Thoracic aorta (tissue), 2 donors: ENCODE measurements around the gene KCNV2. TPM values are rescaled to one million over a fixed set of nuclear protein-coding genes. Genes with fewer than 3 reads are reported as not detected.
"Not testable (repeated sequence)": the region's sequence is repeated elsewhere in the genome, so short reads cannot be mapped to it uniquely, and the experiment has no call there.

Experiments used
- ATAC-seq: fragments of 150-250 bp; one replicate; pipeline ENCODE4 v1.8.0; 2017; ENCODE audit warnings: low read depth; ENCODE audit not compliant: insufficient number of reproducible peaks, low FRiP score
- DNase-seq: peaks from one replicate; pipeline ENCODE4 v3.0.0-alpha.2; 2020; ENCODE audit warnings: low spot score
- H3K27ac ChIP-seq, 2 donors: fragments of 200-600 bp; sonication (generic); 1 replicate in 1 of 2; 2 replicates in 1 of 2; pipeline ENCODE4 v1.5.1; 2016; ENCODE audit warnings: mild to moderate bottlenecking in 2 of 2, moderate library complexity in 2 of 2
- H3K27me3 ChIP-seq: fragments of 200-600 bp; sonication (generic); replicated peaks from 2 replicates; pipeline ENCODE4 v1.6.0; 2016; ENCODE audit warnings: mild to moderate bottlenecking; ENCODE audit not compliant: insufficient read depth
- H3K36me3 ChIP-seq: fragments of 200-600 bp; sonication (generic); one replicate; pipeline ENCODE4 v1.5.1; 2016
- H3K4me1 ChIP-seq, 2 donors: fragments of 200-600 bp; sonication (generic); 1 replicate in 1 of 2; 2 replicates in 1 of 2; pipeline versions ENCODE4 v1.5.1 to v1.6.0; 2016; ENCODE audit warnings: low read depth in 2 of 2, mild to moderate bottlenecking in 1 of 2; ENCODE audit not compliant: control insufficient read depth in 1 of 2
- H3K4me3 ChIP-seq: fragments of 200-600 bp; sonication (generic); 2 replicates; pipeline ENCODE4 v1.5.1; 2016; ENCODE audit warnings: mild to moderate bottlenecking
- H3K9me3 ChIP-seq: fragments of 200-600 bp; sonication (generic); 2 replicates; pipeline ENCODE4 v1.5.1; 2016
- CTCF ChIP-seq: fragments of 200-600 bp; sonication (generic); IDR thresholded peaks from one replicate; pipeline ENCODE4 v1.5.1; 2019; ENCODE audit warnings: antibody characterized with exemption
- total RNA-seq, 2 donors: library from RNA; depleted of rRNA; stranded (reverse); fragments of >200 nt; gene quantifications; one replicate each; pipeline versions ENCODE4 v1.1.0 to v1.2.3, GENCODE V29; 2016

Gene KCNV2
- total RNA-seq, 2 donors from 2014 or later: not detected

GRCh38 chr9:2700909-2701550 is 16.3 kb upstream of the KCNV2 start:
- no peaks in the 10 kb centered on the region for H3K36me3 ChIP-seq
- ATAC-seq (no peak), DNase-seq (no peak)
- no peaks in the 10 kb centered on the region for H3K9me3 ChIP-seq
- H3K27ac ChIP-seq: no peak overlapping the region
- H3K27me3 ChIP-seq: no peaks in the 10 kb centered on the region
- no peak overlapping the region for H3K4me3 ChIP-seq
- H3K4me1 ChIP-seq: no peaks in the 10 kb centered on the region
- TF ChIP-seq CTCF: no peak

- DNase-seq: no peak
- H3K4me3 ChIP-seq: no peak overlapping the region
- no peak overlapping the region for H3K27ac ChIP-seq
- TF ChIP-seq CTCF: no peak
- no peak for ATAC-seq
- no peaks in the 10 kb centered on the region for H3K27me3 ChIP-seq
- no peaks in the 10 kb centered on the region for H3K4me1 ChIP-seq
- H3K36me3 ChIP-seq: no peaks in the 10 kb centered on the region
- H3K9me3 ChIP-seq: no peaks in the 10 kb centered on the region
Measured at GRCh38 chr9:2704504-2704903, 12.8 kb upstream of the KCNV2 start.

GRCh38 chr9:2707256-2707655 is 10.1 kb upstream of the KCNV2 start:
- ATAC-seq, H3K4me1 ChIP-seq, DNase-seq, H3K36me3 ChIP-seq, H3K4me3 ChIP-seq, H3K9me3 ChIP-seq, H3K27ac ChIP-seq, H3K27me3 ChIP-seq: not testable (repeated sequence)

- Histone ChIP-seq H3K36me3 (no peaks in the 10 kb centered on the region), H3K4me1 (peaks cover 4 to 6% of the 10 kb centered on the region in 2 donors), H3K4me3 (no peak overlapping the region), H3K27me3 (no peaks in the 10 kb centered on the region), H3K27ac (no peak overlapping the region), H3K9me3 (no peaks in the 10 kb centered on the region)
- DNase-seq (no peak), ATAC-seq (no peak)
- no peak for TF ChIP-seq CTCF
Measured at GRCh38 chr9:2709645-2710101, 7.6 kb upstream of the KCNV2 start.

- no peak overlapping the region for H3K27ac ChIP-seq
- H3K4me3 ChIP-seq: no peak overlapping the region
- DNase-seq: no peak
- peaks cover 4 to 6% of the 10 kb centered on the region in 2 donors for H3K4me1 ChIP-seq
- H3K27me3 ChIP-seq: no peaks in the 10 kb centered on the region
- no peaks in the 10 kb centered on the region for H3K9me3 ChIP-seq
- H3K36me3 ChIP-seq: no peaks in the 10 kb centered on the region
- no peak for TF ChIP-seq CTCF
- ATAC-seq: no peak
Measured at GRCh38 chr9:2711716-2712115, 5.6 kb upstream of the KCNV2 start.
